Retinal pigment epithelial cell (primary cell): Measurements from ENCODE around the gene ZIC1.

Experiments
- DNase-seq: peaks from one replicate; pipeline ENCODE4 v3.0.0-alpha.2; 2010; ENCODE audit warnings: low read depth
- H3K4me3 ChIP-seq: 2 replicates; pipeline ENCODE4 v1.5.1; 2011; ENCODE audit warnings: mild to moderate bottlenecking, low read length, control low read depth, moderate library complexity
- TF ChIP-seq, protein P1 (sequence below): conservative IDR thresholded peaks from 2 replicates; pipeline ENCODE4 v1.5.1; 2011; ENCODE audit warnings: low read depth, low read length, control low read depth, inconsistent platforms

Gene ZIC1

GRCh38 chr3:147409143-147410115, at the start of gene ZIC1:
ZIC1 (plus strand) TSS chr3:147409365; CDS start chr3:147410113, 748 bp downstream.
- no peak within 1 kb of the TSS for H3K4me3 ChIP-seq
- TF ChIP-seq, protein P1, sequence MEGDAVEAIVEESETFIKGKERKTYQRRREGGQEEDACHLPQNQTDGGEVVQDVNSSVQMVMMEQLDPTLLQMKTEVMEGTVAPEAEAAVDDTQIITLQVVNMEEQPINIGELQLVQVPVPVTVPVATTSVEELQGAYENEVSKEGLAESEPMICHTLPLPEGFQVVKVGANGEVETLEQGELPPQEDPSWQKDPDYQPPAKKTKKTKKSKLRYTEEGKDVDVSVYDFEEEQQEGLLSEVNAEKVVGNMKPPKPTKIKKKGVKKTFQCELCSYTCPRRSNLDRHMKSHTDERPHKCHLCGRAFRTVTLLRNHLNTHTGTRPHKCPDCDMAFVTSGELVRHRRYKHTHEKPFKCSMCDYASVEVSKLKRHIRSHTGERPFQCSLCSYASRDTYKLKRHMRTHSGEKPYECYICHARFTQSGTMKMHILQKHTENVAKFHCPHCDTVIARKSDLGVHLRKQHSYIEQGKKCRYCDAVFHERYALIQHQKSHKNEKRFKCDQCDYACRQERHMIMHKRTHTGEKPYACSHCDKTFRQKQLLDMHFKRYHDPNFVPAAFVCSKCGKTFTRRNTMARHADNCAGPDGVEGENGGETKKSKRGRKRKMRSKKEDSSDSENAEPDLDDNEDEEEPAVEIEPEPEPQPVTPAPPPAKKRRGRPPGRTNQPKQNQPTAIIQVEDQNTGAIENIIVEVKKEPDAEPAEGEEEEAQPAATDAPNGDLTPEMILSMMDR = no peak
- no peak for DNase-seq

GRCh38 chr3:147360051-147360439, 49.1 kb upstream of the ZIC1 start:
- no peak for DNase-seq
- TF ChIP-seq, protein P1 = no peak
- no peak overlapping the region for H3K4me3 ChIP-seq

DNA sequence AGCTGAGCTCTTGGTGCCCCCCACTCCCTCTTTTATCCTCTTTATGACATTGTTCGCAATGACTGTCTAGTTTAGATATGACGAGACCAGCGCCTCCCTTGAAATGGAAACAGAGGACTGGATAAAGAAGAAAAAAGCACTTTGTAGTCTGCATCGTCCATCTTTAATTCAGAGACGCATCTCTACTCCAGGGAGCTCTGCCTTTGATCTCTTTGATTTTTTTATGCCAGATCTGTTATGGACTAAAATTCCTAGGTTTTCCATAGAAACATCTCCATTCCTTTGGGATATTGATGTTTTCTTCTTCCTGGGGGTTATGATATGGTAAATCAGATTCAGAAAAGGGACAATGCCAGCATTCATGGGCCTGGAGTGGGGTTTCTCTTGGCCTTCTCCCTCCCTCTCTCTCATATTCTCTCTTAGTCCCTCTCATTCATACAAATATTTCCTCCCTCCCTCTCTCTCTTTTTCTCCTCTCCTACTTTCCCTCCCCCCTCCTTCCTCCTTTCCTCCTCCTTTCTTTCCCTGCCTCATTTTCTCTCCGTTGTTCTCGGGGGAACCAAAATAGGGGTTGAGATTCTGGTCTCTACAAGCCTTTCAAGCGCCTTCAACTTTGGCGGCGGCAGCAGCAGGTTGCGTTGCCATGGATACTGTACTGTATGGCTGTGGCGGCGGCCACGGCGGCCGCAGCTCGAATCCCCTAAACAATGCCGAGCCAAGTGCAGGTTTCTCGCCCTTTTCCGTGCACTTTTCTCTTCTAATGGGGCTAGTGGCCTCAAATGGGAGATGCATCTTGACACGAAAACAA, 48.3 kb upstream of the ZIC1 start:
- TF ChIP-seq, protein P1 = no peak
- no peak overlapping the region for H3K4me3 ChIP-seq
- DNase-seq = no peak

- TF ChIP-seq, protein P1 = peak; percentile 76
- H3K4me3 ChIP-seq = no peak overlapping the region
- no peak for DNase-seq
Observed at GRCh38 chr3:147361454-147362420, 47.4 kb upstream of the ZIC1 start.

DNA sequence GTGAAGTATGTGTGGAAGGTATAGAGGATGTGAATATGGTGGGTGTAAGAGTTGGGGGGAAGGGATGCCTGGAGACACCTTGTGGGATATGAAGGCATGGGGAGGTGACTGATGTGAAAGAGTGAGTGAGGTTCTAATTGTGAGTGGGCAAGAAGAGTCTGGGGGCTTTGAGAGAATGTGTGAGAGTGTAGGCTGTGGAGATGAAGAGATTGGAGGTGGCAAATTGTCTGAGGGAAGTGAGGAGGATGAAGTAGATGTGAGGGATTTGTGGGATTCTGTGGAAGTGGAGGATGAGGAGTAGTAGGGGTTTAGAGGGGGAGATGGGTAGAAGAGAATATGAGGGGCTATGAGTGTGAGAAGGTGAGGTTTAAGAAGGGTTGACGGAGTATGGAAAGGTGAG, 44.4 kb upstream of the ZIC1 start:
- no peak for DNase-seq
- TF ChIP-seq, protein P1 = no peak
- H3K4me3 ChIP-seq = no peak overlapping the region
